Astrocyte of the cerebellum (primary cell): Measurements from ENCODE around the gene ADRA2C.
"Not testable (repeated sequence)": the region's sequence is repeated elsewhere in the genome, so short reads cannot be mapped to it uniquely, and the experiment has no call there.

Source experiments
- DNase-seq: peaks from one replicate; pipeline ENCODE4 v3.0.0-alpha.2; 2011; ENCODE audit warnings: low read depth
- H3K4me3 ChIP-seq: 2 replicates; pipeline ENCODE4 v1.5.1; 2011; ENCODE audit warnings: mild to moderate bottlenecking, low read depth, low read length, moderate library complexity
- CTCF ChIP-seq: IDR thresholded peaks from 2 replicates; pipeline ENCODE4 v1.5.1; 2012; ENCODE audit warnings: low read length, low read depth, moderate library complexity, mild to moderate bottlenecking; ENCODE audit errors: missing control alignments
- in situ Hi-C: cut with HindIII; loops from 2 replicates; pipeline ENCODE4 v1.10.0; 2017; ENCODE audit warnings: low sequenced_read_pairs

Gene ADRA2C

GRCh38 chr4:3812211-3812934 lies 46.2 kb downstream of the ADRA2C start:
- no peak for DNase-seq
- H3K4me3 ChIP-seq, result no peak overlapping the region
- in situ Hi-C loops, result no loop called here
- no peak for TF ChIP-seq CTCF

- no peak overlapping the region for H3K4me3 ChIP-seq
- no peak for TF ChIP-seq CTCF
- in situ Hi-C loops, result no loop called here
- no peak for DNase-seq
Observed at GRCh38 chr4:3813151-3814052, 47.2 kb downstream of the ADRA2C start.

GRCh38 chr4:3814053-3814570 lies 47.9 kb downstream of the ADRA2C start:
- TF ChIP-seq CTCF, result no peak
- in situ Hi-C loops, result no loop called here
- no peak for DNase-seq
- H3K4me3 ChIP-seq, result no peak overlapping the region

DNA sequence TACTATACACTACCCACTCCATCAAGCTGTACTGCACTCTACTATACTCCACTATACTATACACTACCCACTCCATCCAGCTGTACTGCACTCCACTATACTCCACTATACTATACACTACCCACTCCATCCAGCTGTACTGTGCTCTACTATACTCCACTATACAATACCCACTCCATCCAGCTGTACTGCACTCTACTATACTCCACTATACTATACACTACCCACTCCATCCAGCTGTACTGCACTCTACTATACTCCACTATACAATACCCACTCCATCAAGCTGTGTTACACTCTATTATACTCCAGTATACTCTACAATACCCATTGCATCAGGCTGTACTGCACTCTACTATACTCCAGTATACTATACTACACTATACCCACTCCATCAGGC lies 48.7 kb downstream of the ADRA2C start:
- H3K4me3 ChIP-seq, in situ Hi-C loops: not testable (repeated sequence)

GRCh38 chr4:3816256-3816825 lies 50.2 kb downstream of the ADRA2C start:
- TF ChIP-seq CTCF, result no peak
- in situ Hi-C loops, result no loop called here

More for the DNA sequence above, 48.7 kb downstream of the ADRA2C start:
- DNase-seq, result not testable (repeated sequence)

DNA sequence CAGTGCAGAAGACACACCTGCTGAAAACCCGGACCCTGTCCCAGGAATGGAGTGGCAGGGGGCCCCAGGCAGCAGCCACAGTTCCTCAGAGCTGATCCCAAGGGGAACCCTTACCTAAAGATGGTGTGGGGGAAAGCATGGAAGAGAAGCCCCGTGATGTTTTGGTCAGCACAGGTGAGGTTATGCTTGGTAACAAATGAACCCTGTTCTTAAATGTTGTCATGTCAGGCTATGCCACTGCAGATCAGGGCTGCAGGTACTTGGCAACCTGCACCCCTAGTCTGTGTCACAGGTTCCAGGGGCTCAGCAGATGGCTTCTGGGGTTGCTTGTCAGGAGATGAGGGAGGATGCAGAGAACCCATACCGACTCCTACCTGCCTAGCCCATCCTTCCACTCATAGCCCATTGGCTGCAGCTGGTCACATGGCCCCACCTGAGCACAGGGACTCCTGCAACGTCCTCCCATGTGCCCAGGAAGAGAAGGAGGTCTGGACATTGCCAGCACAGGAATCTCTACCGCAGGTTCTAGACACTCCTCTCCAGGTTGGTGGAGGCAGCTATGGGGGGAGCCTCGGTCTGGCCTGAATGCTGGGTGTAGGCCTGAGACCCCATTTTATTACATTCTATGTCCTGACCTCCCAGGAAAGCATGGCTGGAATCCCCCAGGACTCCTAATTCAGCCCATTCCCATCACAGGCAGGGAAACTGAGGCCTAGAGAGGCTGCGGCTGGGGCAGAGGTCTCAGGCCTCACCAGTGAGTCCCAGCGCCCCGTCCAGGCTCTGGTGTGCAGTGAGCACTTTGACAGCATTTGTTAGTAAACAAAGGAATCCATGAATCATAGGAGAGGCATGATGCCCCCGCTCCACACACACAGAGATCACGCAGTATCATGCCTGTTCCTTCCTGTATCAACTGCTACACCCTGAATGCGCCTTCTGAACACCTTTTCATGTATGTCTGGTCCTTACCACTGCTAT lies 51.1 kb downstream of the ADRA2C start:
- no peak overlapping the region for H3K4me3 ChIP-seq
- in situ Hi-C loops, result no loop called here
- no peak for TF ChIP-seq CTCF
- DNase-seq, result no peak

More at GRCh38 chr4:3816256-3816825, 50.2 kb downstream of the ADRA2C start:
- no peak for DNase-seq
- H3K4me3 ChIP-seq, result no peak overlapping the region
